Epidermal melanocyte (primary cell): Measurements from ENCODE around the gene ACTL9.

Experiments used
- DNase-seq: peaks from one replicate; pipeline ENCODE4 v3.0.0; 2011; ENCODE audit warnings: low spot score; ENCODE audit not compliant: insufficient read length

ACTL9 gene

GRCh38 chr19:8684001-8684902 is 14.3 kb downstream of the ACTL9 start:
- no peak for DNase-seq

GRCh38 chr19:8682931-8683330 is 15.7 kb downstream of the ACTL9 start:
- DNase-seq = no peak

DNA sequence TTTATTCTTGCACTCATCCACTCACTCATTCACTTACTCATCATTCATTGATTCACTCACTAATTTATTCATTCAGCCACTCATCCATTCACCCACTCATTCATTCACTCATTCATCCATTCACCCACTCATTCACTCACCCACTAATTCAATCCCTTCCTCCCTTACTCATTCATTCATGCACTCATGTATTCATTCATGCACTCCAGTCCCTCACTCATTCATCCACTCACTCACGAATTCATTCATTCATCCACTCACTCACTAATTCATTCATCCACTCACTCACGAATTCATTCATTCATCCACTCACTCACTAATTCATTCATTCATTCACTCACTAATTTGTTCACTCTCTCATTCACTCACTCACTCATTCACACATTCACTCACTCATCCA is 16.1 kb downstream of the ACTL9 start:
- no peak for DNase-seq

DNA sequence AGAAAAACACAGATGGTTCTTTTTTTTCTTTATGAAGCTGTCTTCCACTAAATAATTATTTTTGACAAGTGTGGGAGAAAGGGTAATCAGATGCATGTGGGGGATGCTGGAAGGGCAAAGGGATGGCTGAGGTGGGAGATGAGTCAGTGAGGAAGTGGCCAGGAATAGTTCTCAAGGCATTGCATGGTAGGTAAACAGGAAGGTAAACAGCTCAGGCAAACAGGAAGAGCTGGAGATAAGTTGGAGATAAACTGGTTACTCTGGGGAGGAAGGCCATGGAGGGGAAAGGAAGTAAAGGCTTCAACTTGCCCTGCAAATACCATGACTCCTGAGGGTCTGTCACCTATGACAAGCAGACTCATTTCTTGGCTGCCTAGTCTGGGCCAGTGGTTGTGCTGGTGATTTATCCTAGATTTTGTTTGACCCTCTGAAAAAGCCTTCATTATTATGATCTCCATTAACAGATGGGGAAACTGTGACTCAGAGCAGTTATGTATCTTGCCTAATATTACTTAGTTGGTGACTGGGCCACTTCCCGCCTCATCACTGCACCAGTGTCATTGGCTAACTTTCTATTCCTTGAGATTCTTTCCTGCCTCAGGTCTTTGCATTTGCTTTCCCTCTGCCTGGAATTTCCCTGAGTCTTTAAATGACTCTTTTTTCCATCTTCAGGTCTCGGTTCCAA is 17.1 kb downstream of the ACTL9 start:
- DNase-seq = no peak

- no peak for DNase-seq
Measured at GRCh38 chr19:8680676-8681344, 17.8 kb downstream of the ACTL9 start.

- no peak for DNase-seq
Measured at GRCh38 chr19:8678244-8678807, 20.3 kb downstream of the ACTL9 start.

GRCh38 chr19:8675066-8675465 is 23.5 kb downstream of the ACTL9 start:
- DNase-seq = no peak

- no peak for DNase-seq
Measured at GRCh38 chr19:8673276-8673891, 25.2 kb downstream of the ACTL9 start.

DNA sequence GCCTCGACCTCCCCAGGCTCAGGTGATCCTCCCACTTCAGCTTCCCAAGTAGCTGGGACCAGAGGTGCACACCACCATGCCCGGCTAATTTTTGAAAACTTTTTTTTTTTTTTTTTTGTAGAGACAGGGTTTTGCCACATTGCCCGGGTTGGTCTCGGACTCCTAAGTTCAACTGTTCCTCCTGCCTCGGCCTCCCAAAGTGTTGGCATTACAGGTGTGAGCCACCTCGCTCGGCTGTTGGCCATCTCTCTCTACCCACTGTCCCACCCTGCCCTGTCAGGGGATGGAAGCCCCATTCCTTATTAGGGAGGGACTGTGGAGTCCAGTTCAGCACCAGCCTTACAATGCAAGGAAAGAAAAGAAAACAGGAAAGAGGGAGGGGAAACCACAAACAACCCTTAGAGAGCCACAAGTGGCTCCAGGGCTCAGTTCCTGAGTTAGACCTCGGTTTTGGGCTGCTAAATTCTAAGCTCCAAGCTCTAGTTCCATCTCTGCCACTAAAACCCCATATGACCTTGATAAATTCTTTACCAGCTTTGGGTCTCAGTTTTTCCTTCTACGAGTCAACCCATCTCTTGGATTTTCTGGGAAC is 31.7 kb downstream of the ACTL9 start:
- no peak for DNase-seq

GRCh38 chr19:8665468-8666213 is 33.0 kb downstream of the ACTL9 start:
- no peak for DNase-seq

DNA sequence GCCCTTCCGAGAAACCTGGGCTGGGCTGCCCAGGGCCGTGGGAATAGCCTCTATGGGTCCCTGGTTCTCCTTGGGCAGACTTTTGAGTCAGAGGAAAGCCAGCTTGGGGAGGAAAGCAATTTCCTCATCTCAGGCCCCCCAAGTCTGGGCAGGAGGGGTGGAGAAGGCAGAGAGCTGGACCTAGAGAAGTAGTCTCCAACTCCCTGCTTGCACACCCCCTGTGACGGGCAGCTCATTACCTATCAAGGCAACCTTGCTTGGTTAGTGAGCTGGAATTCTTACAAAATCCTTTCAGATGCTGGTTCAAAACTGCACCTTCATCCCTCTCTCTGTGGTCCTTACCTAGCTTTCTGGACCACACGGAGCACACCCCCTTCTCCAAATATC is 33.9 kb downstream of the ACTL9 start:
- DNase-seq = no peak

DNA sequence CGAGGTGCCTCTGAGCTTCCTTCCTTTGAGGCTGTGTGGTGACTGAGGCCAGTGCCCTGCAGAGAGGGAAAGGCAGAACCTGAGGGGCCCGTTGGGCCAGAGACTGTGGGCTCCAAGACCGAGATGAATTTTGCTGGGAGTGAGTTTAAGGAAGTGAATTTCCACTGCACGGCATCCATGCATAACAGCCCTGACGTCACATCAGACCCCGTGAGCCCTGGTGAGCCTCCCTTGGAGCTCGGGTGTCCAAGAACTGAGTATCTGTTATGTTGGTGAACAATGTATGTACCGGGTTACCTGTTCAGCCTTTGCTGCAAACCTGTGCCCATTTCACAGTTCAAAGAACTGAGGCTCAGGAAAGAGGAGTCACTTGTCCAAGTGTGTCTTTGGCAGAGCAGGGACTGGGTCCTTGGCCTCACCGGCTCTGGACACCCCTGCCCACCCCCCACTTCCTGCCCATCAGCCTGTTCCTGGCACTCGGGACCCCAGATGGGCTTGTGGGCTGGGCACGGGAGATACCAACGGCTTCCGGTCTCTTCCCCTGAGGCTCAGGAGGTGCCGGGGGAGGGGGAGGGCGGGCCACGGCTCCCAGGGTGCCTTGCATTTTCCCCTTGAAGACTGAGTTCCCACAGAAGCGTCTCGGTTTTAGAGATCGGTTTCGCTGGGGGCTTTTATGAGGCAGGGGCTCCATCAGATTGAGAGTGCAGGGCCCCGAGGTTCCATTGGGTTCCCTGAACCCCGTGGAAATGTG is 34.5 kb downstream of the ACTL9 start:
- no peak for DNase-seq

DNA sequence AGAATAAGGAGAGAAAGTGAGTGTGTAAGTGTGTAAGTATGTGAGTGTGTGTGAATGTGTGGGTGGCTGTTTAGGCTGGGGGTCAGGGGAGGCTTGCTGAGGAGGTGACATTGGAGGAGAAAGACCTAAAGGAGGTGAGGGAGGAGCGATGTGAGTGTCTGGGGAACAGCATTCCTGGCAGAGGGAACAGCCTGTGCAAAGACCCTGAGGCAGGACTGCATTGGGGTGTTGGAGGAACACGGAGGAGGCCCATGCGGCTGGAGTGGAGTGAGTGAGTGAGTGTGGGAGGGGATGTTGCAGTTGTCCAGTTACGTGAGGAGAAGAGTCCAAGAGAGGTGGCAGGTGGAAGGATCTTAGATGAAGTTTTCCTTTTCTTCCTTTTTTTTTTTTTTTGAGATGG is 36.3 kb downstream of the ACTL9 start:
- no peak for DNase-seq

GRCh38 chr19:8659905-8660304 is 38.7 kb downstream of the ACTL9 start:
- DNase-seq = no peak

- DNase-seq = no peak
Measured at GRCh38 chr19:8657869-8658268, 40.7 kb downstream of the ACTL9 start.

DNA sequence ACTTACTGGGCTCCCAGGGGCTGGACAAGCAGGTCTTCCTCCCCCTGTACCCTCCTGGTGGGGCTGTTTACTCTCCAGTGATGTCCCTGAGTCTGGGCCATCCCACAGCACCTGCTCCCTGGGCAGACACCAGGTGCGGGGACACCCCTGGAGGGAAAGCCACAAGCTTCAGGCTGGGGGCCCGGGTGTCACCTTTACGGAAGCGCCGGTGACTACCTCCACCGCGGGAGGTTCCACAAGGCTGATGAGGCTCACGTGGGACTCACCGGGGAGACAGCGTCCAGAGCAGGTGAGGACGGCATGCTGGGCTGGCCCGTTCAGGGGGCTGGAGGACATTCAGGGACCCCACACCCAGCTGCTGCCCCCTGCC is 43.3 kb downstream of the ACTL9 start:
- no peak for DNase-seq

- DNase-seq = peak; percentile 47
Measured at GRCh38 chr19:8654591-8655339, 43.8 kb downstream of the ACTL9 start.

GRCh38 chr19:8648240-8648639 is 50.4 kb downstream of the ACTL9 start:
- DNase-seq = no peak
